HTERT RPE-1 (cell line): ENCODE results near the gene FBXO2.

Source experiments
- in situ Hi-C: fragments of 300-500 bp; cut with MboI; formaldehyde crosslinking; loops from 4 replicates; pipeline ENCODE4 v1.14.3; 2020; ENCODE audit warnings: low sequenced_read_pairs

FBXO2 gene

DNA sequence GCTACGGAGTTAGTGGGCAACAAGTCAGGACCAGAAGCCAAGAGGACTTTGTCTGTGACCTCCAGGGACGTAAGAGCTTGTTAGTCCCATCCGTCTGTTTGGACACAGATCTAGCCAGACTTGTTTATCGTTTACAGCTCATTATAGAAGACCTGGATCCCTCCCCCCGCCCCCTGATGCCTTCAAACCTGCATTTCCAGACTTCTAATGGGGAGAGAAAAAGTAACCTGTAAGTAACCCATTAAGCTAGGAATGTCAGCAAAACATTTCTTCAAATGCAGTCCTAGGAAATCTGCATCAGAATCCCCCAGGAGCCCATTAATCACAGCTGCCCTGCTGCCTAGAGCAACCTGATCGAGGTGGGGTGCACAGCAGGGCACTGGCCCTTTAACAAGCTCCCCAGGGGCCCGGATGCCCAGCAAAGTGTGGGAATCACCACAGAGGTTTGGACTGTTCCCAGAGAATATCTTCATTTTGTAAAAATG, 28.1 kb upstream of the FBXO2 start:
- in situ Hi-C loops: no loop called here

DNA sequence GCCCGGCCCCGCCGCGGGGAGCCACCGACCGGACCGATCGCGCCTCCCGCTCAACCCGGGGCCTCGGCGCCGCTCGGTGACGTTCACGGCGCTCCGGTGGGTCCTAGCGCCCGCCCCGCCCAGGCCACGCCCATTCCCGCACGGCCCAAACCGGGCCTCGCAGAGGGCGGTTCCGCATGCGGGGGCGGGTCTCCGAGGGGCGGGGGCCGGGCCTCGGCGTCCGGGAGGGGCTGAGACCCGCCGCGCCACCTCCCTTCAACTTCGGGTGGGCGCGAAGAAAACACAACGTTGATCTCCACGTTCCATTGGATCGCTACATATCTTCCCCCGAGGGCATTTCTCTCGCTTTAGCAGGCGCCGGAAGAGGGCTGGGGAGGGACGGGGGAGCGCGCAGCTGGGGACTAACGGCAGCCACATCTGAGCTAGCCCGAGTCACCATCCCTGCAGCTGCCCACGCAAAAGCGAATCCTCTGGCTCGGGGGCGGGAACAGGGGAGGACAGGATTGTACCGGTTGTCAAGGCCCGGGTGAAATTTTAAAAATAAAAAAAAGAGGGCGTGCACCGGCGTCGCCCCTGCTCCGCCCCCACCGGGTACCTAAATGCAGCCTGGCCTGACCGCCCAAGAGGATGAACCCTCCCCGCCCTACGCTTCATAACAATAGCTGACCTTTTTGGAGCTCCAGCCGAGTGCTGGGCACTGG, 27.0 kb upstream of the FBXO2 start, which contains the start of gene MAD2L2:
TSS of gene MAD2L2 (minus strand) at position 78 of the 701 bp plus-strand sequence. CDS start 547 bp downstream, outside the sequence.
- in situ Hi-C loops: no loop called here

DNA sequence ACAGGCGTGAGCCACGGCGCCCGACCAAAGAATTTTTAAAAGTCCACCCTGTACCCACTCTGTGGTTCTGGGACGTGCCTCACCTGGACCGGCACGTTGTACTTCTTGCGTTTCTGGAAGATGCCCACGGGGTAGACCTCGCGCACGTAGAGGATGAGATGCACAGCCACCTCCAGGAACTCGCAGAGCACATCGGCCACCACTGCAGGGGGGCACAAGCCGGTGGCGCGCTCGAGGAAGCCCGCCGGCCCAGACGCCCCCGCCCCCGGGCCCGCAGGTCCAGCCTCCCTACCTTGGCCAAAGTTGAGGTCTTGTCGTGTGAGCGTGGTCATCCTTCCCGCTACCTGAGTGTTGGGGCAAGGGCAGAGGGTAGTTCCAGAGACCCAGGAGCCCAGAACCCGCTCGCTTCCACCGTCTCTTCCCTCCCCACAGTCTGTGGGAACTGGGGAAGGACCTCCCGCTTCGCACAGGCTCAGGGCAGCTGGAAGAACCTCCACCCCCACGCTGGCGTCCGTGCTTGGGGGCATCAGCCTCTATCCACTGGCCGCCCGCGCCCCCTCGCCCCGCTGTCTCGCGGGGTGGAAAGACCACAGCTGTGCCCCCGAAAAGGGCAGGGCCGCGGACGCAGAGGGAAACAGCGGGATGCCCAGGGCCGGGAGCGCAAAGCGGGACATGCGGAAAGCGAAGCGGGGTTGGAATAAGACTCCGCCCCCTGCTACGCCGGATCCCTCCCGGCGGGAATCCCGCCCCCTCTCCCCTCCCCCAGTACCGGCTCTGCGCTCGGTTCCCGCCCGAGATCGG, 26.2 kb upstream of the FBXO2 start:
- in situ Hi-C loops: no loop called here

DNA sequence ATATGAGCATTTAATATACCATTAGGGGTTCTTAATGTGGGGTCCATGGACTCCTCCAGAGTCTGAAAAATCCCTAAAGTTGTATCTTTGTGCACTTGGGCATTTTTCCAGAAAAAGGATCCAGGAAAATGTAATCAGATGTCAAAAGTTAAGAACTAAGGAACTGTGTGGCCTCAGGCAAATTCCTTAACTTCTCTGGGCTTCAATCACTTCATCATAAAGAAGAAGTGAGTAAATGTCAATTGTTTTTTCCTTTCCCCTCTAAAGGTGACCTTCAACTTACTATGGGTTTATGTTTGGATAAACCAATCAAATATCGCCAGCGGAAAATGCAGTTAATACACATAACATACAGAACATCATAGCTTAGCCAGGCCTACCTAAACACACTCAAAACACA, 24.2 kb upstream of the FBXO2 start:
- in situ Hi-C loops: no loop called here

DNA sequence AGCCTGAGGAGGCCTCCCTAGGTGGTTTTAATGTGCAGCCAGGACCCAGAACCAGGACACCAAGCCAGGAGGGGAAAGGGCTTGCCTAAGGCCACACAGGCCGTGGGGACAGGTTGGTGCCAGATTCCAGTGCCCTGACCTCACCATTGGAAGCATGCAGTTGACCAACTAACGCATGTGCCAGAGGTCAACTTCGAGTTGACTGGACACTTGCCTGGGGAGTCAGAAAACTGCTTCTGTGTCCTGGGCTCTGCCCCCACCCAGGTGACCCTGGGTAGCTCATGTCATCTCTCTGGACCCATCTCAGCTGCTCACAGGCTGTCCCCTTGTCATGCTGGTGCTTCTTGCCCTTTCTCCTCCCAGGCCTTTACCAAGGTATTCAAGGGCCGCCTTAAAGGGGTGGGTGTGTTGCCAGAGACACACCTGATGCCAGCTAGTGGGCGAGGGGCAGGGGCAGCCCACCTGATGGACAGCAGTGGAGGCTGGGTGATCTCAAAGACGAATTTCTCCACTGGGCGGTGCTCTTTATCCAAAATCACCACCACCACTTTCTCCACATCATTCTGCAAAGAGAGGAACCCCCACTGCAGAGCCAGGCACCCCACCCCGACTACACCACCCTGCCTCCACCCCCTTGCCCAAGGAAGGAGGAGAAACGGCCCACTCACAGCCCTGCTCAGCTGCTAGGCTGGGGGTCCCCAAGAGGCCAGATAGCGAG, 22.3 kb upstream of the FBXO2 start:
- in situ Hi-C loops: no loop called here

DNA sequence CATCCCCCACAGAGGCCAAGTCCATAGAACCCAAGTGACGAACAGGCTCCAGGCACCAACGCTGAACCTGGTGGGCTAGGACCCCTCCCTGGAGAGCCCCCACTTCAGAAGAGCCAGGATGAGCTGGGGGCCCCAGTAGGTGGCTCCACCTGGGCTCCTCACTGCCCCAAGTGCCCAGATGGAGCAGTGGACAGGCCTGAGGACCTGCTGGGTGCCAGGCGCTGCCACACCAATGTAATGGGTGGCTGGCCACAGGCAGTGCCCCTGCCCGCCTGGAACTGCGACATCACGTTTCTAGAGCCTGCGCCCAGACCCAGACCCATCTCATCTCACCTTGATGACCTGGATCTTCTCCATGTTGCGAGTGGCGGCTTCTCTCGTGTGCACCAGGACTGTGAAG, 21.1 kb upstream of the FBXO2 start:
- in situ Hi-C loops: no loop called here

DNA sequence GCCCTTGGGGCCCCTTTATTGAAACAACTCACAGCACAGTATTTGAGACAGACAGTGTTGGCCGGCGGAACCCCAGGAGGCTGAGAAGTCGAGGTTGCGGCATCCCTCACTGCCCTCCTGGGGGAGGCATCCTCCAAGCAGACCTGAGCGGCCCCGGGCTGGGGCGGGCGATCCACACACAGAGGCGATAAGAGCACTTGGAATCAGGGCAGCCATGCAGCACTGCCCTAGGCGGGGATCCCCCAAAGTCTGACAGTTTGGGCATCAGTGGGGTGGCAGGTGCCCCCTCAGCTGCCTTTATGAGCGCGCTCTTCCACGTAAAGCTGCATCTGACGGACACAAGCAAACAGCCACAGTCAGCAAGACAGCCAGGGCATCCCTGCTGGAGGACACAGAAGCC, 20.3 kb upstream of the FBXO2 start:
- in situ Hi-C loops: no loop called here

DNA sequence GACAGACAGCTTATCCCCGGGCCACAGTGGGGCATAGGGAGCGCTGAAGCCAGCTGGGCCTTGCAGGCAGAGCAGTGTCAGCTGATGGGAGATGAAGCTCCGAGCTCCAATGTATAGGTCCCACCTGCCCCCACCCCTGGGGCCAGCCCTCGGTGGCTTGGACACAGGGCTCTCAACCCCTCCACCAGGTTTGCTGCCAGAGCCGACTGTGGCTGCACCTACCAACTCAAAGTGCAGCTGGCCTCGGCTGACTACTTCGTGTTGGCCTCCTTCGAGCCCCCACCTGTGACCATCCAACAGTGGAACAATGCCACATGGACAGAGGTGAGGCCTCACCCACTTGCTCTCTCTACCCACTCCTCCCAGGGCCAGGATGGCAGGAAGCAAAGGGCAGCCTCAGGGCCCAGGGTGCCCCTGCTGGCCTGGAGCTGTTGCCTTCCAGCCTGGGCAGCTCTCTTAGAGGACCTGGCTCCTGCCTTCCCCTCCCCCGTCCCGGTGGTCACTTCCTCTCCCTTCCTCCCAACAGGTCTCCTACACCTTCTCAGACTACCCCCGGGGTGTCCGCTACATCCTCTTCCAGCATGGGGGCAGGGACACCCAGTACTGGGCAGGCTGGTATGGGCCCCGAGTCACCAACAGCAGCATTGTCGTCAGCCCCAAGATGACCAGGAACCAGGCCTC, 19.0 kb upstream of the FBXO2 start:
- in situ Hi-C loops: no loop called here

DNA sequence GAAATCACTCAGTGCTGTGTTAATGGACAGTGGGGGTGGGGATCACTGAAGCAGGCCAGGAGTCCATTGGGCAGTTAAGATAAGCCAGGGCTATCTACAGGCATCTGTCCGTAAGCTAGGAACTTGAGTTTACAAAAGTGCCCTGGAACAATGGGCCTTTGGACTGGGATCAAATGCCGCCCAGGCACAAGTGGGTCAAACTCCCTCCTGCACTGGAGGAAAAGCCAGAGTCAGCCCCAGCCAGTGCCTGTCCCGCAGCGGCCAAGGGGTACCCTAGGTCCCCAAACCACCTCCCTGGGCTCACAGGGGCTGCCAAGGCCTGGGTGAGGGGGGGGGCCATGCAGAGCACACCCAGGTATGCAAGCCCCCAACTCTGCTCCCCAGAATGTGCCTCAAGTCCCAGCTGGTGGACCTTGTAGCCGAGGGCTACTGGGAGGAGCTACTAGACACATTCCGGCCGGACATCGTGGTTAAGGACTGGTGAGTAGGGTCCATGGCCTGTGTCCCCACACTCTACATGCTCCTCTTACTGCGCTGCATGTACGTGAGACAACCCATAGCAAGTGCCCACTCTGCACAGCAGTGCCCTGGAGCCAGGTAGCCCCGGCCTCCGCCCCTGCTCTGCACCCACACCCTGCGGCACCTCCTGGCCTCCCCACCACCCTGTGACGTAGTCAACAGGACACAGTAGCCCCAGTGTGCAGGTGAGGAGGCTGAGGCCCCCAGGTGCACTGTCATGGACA, 17.5 kb upstream of the FBXO2 start:
- in situ Hi-C loops: no loop called here

DNA sequence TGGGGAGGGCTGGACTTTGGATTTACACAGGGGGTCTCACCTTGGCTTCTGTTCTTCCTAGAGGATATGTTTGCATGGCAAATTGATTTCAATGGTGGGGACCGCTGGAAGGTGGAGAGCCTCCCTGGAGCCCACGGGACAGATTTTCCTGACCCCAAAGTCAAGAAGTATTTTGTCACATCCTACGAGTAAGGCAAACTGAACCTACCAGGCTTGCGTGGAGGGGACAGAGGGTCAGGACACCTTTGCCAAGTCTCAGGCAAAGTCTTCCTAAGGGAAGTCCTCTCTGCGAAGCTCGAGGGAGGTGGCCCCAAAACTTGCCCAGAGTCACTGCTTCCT, 16.9 kb upstream of the FBXO2 start:
- in situ Hi-C loops: no loop called here

DNA sequence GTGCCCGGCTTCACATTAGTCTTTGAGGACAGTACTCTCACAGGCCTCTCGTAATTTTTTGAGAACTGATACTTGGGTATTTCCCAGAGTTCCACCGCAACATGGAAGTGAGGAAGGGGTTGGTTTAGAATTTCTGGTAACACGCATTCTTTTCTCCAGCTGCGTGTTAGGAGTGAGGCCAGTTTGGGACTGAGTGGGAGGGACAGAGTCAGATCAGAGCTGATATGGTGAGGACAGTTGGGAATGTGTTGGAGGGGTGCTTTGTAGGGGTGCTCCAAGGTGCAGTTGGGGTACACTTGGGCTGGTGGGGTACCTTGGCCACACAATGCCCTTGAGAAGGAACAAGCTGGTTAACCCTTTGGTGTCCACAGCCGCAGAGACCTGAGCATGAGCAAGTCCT, 16.5 kb upstream of the FBXO2 start:
- in situ Hi-C loops: no loop called here

DNA sequence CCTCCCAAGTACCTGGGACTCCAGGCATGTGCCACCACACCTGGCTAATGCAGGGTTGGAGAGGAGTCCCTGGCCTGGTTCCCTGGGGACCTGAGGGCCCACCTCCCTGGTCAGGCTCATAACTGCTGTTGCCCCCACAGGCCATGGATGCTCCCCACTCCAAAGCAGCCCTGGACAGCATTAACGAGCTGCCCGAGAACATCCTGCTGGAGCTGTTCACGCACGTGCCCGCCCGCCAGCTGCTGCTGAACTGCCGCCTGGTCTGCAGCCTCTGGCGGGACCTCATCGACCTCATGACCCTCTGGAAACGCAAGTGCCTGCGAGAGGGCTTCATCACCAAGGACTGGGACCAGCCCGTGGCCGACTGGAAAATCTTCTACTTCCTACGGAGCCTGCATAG, 14.3 kb upstream of the FBXO2 start:
- in situ Hi-C loops: no loop called here

DNA sequence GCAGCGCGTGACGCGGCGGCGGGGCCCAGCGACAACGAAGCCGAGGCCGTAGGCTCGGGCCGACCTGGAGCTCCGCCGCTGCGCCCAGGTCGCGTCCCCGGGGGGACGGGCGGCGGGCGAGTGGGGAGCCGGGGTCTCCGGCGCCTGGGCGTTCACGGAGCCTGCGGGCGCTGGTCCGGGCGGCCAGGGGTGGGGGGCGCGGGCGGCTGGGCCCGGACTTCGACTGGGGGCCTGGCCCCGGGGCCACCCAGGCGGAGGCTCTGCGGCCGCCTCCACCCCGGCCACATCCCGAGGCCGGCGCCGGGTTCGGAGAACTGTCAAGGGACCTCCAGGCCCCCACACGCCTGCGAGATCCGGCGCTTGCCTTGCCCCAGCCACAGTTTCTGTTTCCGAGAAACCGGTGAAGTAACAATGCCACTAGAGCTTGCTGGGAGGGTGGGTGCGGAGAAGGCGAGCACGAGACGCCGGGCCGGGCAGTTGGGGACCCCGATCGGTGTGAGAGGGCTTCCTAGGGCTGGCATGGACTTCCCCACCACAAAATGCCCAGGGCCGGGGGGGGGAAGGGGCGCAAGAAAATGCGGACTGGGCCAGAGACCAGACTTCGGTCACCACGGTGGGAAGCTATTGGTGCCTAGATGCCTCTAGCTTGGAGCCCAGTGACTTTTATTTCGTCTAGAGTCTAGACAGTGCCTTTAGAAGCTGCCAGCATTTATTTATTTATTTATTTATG, 10.3 kb upstream of the FBXO2 start:
- in situ Hi-C loops: no loop called here

DNA sequence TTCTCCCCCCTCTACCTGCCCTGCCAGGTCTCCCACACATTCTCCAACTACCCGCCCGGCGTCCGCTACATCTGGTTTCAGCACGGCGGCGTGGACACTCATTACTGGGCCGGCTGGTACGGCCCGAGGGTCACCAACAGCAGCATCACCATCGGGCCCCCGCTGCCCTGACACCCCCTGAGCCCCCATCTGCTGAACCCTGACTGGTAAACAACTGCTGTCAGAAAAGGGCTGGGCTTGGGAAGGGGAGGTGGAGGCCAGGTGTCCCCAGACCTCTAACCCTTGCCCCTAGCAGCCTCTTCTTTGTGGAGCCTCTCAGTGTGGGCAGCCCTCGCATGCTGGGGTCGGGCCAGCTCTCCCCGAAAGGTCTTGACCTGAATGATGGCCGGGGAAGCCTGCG, 6.9 kb upstream of the FBXO2 start:
- in situ Hi-C loops: no loop called here

DNA sequence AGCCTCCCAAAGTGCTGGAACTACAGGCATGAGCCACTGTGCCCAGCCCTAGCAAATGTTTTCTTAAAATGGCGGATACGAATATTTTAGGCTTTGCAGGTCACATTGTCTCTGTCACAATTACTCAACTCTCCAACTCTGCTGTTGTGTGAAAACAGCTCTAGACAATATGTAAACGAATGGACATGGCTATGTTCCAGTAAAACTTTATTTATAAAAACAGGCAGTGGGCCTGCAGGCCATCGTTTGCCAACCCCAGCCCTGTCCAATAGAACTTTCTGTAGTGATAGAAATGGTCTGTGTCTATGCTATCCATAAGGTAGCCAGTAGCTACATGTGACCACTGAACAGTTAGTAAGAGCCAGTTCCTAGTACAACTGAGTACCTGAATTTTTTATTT, 5.5 kb upstream of the FBXO2 start:
- in situ Hi-C loops: no loop called here

DNA sequence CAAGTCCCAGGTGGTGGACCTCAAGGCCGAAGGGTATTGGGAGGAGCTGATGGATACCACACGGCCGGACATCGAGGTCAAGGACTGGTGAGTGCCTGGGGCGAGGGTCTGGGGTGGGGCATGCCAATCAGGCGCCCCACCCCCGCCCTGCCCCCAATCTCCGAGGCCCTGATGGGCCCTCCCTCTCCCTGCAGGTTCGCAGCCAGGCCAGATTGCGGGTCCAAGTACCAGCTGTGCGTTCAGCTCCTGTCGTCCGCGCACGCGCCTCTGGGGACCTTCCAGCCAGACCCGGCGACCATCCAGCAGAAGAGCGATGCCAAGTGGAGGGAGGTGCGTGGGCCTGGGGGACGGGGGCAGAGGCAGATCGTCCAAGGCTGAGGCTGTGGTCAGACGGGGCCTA, 4.3 kb upstream of the FBXO2 start:
- in situ Hi-C loops: no loop called here

DNA sequence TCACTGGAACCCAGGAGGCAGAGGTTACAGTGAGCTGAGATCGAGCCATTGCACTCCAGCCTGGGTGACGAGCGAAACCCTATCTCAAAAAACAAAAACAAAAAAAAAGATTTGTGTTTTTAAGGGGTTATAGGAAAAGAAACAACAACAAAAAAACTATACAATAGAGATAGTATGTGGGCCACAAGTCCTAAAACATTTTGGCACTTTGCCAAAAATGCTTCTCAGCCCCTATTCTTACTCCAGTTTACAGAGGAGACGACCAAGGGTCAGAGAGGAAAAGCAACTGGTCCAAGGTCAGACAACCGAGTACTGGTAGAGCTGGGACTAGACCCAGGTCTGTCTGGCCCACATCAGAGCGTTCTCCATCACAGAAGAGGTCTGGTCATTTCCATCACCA, 3.4 kb upstream of the FBXO2 start:
- in situ Hi-C loops: no loop called here

DNA sequence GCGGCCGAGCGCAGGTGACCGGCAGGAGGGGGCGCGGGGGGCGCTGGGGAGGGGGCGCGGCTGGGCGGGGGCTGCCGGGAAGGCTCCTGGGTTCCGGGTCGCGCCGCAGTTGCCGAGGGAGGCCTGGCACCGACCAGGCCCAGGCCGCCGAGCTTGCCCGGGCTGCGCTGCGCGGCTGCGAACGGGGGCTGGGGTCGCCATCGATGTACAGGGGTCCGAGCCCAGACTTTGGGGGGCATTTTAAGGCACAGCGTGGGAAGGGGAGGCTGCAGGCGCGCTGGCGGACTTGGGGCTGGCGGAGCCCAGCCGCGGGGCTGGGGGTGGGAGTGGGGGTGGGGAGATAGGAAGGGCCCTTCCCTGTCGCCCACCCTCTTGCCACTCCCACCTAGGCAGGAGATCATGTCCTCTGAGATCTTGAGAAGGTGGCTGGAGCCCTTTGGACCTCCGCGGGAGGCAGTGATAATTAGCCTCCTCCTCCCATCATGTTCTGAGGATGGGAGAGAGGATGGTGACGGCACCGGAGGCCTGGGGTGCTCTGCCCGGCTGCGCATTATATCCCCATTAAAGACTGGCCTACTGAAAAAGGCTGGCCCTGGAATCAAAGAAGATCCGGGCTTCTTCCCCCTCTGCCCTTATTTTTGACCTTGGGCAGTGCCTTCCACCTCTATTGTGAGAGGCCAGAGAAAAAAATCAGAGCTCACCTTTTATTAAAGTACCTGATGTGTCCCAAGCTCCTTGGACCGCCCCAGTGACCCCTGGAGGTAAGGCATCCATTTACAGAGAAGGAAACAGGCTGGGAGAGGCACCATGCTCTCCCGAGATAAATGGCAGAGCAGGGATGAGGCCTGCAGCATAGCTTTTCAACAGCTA, 945 bp upstream of the FBXO2 start:
- in situ Hi-C loops: no loop called here

DNA sequence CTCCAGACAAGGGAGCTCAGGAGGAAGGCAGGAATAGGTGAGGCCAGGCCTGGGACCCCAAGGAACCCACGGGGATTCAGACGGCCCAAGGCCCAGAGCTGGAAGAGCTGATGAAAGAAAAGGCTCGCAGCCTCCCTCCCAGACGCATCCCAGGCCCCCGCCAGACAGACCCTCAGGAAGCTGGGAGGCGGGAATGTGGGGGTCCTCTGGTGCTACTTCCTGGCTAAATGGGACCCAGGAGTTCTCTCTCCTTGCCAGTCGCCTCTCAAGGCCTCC, 430 bp downstream of the FBXO2 start:
- in situ Hi-C loops: no loop called here
